GM18858 (cell line): ENCODE measurements around the gene CASP10.
A peak's percentile ranks its signal among the peaks of the same experiment; 100 is the strongest.
"Not testable (repeated sequence)": the region's sequence is repeated elsewhere in the genome, so short reads cannot be mapped to it uniquely, and the experiment has no call there.

Experiments used
- ATAC-seq: cut with Tn5 transposase; IDR thresholded peaks from one replicate; pipeline ENCODE4 v1.9.1; 2021; ENCODE audit not compliant: unreplicated experiment

Gene CASP10

GRCh38 chr2:201182650-201183364, at the start of gene CASP10:
Gene CASP10, plus strand, starts transcription at chr2:201183141. Its CDS starts 2,637 bp downstream, at chr2:201185778.
- ATAC-seq = peak; percentile 68

GRCh38 chr2:201135386-201135785, 47.6 kb upstream of the CASP10 start:
- ATAC-seq = no peak

- no peak for ATAC-seq
Observed at GRCh38 chr2:201136889-201137321, 46.0 kb upstream of the CASP10 start.

- no peak for ATAC-seq
Observed at GRCh38 chr2:201137505-201138400, 45.2 kb upstream of the CASP10 start.

GRCh38 chr2:201138401-201138970, 44.5 kb upstream of the CASP10 start:
- ATAC-seq = no peak

- not testable (repeated sequence) for ATAC-seq
Observed at GRCh38 chr2:201138986-201139781, 43.8 kb upstream of the CASP10 start.

- ATAC-seq = no peak
Observed at GRCh38 chr2:201139836-201140604, 42.9 kb upstream of the CASP10 start.

- ATAC-seq = no peak
Observed at GRCh38 chr2:201144101-201145051, 38.6 kb upstream of the CASP10 start.

- no peak for ATAC-seq
Observed at GRCh38 chr2:201148434-201148990, 34.4 kb upstream of the CASP10 start.

- no peak for ATAC-seq
Observed at GRCh38 chr2:201149064-201149820, 33.7 kb upstream of the CASP10 start.

GRCh38 chr2:201149821-201150165, 33.1 kb upstream of the CASP10 start:
- ATAC-seq = not testable (repeated sequence)

- no peak for ATAC-seq
Observed at GRCh38 chr2:201150454-201151020, 32.4 kb upstream of the CASP10 start.

GRCh38 chr2:201151127-201151981, 31.6 kb upstream of the CASP10 start:
- peak; percentile 90 for ATAC-seq

GRCh38 chr2:201152517-201152916, 30.4 kb upstream of the CASP10 start:
- ATAC-seq = no peak

GRCh38 chr2:201152999-201153815, 29.7 kb upstream of the CASP10 start:
- ATAC-seq = no peak
